NCI-H146 (cell line): ENCODE measurements around the gene IFNAR1.
"Not testable (repeated sequence)": the region's sequence is repeated elsewhere in the genome, so short reads cannot be mapped to it uniquely, and the experiment has no call there.

Experiments
- DNase-seq: peaks from one replicate; lab custom pipeline; 2025; lab: John Stamatoyannopoulos, UW

IFNAR1 gene

DNA sequence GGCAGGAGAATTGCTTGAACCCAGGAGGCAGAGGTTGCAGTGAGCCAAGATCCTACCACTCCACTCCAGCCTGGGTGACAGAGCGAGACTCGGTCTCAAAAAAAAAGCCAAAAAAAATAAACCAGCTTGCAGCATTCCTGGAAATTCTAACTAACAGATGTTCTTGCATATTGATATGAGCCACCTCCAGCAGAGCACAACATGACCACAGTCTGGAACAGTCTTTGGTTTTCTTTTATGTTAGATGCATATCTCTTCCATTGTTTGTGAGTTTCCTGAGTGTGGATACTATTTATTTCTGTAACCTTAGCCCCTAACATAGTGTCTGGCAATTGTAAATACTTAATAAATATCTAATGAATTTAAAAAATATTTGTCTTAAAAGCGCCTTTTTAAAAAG lies 23.9 kb downstream of the IFNAR1 start:
- DNase-seq: no peak

DNA sequence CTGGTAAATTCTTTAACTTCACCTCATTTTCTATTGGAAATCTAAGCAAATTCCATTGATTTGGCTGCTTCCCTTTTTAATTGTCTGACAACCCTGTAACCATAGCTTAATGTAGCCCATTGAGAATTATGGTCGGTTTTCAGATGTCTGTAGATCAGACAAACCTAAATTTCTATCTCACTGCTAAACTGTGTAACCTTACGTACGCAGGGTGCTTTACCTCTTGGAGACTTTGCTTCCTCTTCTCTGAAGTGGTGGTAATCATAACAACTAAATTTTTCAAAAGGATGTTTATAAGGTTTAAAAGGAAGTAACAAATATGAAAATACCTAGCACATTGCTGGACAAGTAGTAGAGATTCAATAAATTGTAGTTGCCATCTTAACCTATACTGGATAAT lies 25.9 kb downstream of the IFNAR1 start:
- DNase-seq: no peak

DNA sequence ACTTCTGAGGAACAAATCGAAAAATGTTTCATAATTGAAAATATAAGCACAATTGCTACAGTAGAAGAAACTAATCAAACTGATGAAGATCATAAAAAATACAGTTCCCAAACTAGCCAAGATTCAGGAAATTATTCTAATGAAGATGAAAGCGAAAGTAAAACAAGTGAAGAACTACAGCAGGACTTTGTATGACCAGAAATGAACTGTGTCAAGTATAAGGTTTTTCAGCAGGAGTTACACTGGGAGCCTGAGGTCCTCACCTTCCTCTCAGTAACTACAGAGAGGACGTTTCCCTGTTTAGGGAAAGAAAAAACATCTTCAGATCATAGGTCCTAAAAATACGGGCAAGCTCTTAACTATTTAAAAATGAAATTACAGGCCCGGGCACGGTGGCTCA lies 30.6 kb downstream of the IFNAR1 start:
- no peak for DNase-seq

DNA sequence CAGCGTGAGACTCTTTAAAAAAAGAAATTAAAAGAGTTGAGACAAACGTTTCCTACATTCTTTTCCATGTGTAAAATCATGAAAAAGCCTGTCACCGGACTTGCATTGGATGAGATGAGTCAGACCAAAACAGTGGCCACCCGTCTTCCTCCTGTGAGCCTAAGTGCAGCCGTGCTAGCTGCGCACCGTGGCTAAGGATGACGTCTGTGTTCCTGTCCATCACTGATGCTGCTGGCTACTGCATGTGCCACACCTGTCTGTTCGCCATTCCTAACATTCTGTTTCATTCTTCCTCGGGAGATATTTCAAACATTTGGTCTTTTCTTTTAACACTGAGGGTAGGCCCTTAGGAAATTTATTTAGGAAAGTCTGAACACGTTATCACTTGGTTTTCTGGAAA lies 31.2 kb downstream of the IFNAR1 start:
- DNase-seq: no peak

DNA sequence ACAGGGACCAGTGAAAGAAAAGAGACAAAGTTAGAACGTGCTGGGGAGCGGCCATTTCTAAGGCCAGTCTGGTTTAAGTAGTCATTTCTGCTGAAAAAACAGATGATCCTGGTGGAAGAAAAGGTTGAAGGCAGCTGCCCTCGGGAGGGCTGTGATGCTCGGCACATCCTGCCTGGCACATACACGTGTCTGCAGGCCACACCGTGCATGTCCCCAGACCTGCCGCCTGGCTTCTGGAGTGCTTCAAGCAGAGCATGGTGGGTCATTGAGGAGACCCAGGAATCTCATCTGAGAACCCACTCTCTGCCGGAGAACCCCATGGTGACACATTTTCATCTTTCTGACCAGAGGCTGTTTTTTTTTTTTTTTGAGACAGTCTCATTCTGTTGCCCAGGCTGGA lies 32.4 kb downstream of the IFNAR1 start:
- DNase-seq: no peak

DNA sequence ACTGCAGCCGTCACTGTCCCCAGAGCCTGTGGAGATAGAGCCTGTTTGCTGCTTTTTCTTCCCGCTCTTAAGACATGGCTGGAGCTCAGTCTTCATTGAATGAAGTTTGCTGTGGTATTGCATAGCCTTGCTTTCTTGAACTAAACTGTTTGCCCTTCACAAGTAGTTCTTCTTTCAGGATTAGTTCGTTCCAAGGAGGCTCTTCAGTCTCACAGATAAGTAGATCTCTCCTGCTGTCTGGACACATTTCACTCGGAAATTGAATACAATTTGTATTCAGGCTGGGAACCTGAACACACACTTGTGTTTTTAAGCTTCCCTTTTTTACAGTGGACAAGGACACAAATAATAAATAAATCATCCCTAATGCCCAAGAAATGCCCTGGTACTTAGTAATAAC lies 34.7 kb downstream of the IFNAR1 start:
- no peak for DNase-seq

GRCh38 chr21:33360281-33360680 lies 35.5 kb downstream of the IFNAR1 start:
- DNase-seq: no peak

GRCh38 chr21:33360881-33361602 lies 36.3 kb downstream of the IFNAR1 start:
- DNase-seq: peak; percentile 73

DNA sequence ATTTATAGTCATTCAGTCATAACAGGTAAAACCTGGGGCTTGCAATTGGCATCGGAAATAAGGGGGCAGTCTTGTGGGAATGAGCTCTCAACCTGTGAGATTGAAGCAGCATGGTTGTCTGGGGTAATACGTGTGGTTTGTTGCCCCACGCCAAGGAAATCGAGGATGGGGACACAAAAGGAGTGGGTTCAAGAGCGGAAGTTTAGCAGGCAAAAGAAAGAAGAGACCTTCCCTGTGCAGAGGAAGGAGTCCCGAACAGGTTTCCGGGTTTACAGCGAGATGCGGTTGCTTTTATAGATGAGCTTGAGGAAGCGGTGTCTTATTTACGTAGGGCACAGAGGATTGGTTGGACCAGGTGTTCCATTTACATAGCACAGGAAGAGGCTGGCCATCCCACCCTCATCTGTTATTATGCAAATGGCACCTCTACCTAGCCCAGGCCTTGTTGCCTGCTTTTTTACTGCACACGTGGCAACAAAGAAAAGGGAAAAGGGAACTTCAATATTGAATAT lies 37.3 kb downstream of the IFNAR1 start:
- DNase-seq: peak; percentile 93

- not testable (repeated sequence) for DNase-seq
Measured at GRCh38 chr21:33363911-33364609, 39.3 kb downstream of the IFNAR1 start.

DNA sequence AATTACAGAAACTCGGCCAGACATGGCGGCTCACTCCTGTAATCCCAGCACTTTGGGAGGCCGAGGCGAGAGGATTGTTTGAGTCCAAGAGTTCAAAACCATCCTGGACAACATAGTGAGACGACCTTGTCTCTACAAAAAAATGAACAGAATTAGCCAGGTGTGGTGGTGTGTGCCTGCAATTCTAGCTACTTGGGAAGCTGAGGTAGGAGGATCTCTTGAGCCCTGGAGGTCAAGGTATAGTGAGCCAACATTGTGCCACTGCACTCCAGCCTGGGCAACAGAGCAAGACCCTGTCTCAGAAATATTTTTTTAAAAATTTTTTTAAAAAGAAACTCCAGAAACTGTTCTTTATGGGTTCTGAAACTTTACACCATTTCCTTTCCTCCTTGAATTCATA lies 40.1 kb downstream of the IFNAR1 start:
- DNase-seq: no peak

- DNase-seq: no peak
Measured at GRCh38 chr21:33367309-33367973, 42.7 kb downstream of the IFNAR1 start.

- DNase-seq: no peak
Measured at GRCh38 chr21:33368124-33368523, 43.4 kb downstream of the IFNAR1 start.

DNA sequence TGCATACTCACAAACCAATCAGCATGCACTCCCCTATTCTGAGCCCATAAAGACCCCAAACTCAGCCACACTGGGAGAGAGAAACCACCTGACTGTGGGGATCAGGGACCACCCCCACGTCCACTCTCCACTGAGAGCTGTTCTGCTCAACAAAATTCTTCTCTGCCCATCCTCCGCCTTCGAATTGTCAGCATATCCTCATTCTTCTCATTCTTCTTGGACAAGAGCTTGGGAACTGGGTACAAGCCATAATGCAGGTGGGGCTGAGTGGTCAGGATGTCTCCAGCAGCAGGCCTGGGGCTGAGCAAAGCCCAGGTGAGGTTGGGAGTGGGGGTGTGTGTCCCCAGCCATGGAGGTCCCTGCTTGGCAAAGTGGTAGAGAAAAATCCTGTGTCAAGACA lies 43.8 kb downstream of the IFNAR1 start:
- no peak for DNase-seq

- no peak for DNase-seq
Measured at GRCh38 chr21:33369586-33369985, 44.8 kb downstream of the IFNAR1 start.

GRCh38 chr21:33370305-33370704 lies 45.5 kb downstream of the IFNAR1 start:
- no peak for DNase-seq

DNA sequence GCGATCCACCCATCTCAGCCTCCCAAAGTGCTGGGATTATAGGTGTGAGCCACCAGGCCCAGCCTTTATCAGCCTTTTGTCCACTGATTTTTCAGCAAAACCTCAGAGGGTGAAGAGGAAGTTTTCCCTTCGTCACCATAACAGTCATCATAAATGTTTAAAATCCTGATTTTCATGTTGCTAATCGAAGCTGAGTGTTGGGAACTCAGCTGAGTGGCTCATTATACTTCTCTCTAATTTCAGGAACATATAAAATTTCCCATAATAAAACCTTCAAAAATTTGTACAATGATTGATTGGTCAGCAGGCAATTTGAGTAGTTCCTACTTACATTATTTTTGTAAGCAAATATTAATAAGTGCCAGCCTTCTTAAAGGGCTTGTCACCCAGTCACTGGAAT lies 46.6 kb downstream of the IFNAR1 start:
- DNase-seq: no peak

- DNase-seq: no peak
Measured at GRCh38 chr21:33372582-33372981, 47.8 kb downstream of the IFNAR1 start.

GRCh38 chr21:33373451-33373850 lies 48.7 kb downstream of the IFNAR1 start:
- no peak for DNase-seq

DNA sequence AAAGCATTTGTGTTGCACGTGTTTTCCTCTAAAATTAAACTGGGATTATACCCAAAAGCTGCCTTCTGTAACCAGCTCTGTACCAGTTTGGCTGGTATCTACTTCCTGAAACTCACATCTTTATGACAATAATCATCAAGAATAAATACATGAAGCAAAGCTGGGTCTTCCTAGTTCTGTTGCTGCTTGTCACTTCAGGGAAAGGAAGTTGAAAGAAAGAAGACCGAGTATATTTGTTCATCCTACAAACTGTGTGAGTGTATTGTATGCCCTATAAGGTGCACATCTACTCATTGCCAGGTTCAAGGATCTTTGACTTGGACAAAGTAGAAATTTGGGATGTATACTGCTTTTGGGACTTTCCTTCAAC lies 49.3 kb downstream of the IFNAR1 start:
- DNase-seq: no peak

GRCh38 chr21:33374450-33375096 lies 49.8 kb downstream of the IFNAR1 start:
- DNase-seq: no peak

GRCh38 chr21:33375101-33375644 lies 50.4 kb downstream of the IFNAR1 start:
- DNase-seq: no peak
